ENCODE results near the gene ABCC5.
"Not testable (repeated sequence)": the region's sequence is repeated elsewhere in the genome, so short reads cannot be mapped to it uniquely, and the experiment has no call there.

The ABCC5 gene

DNA sequence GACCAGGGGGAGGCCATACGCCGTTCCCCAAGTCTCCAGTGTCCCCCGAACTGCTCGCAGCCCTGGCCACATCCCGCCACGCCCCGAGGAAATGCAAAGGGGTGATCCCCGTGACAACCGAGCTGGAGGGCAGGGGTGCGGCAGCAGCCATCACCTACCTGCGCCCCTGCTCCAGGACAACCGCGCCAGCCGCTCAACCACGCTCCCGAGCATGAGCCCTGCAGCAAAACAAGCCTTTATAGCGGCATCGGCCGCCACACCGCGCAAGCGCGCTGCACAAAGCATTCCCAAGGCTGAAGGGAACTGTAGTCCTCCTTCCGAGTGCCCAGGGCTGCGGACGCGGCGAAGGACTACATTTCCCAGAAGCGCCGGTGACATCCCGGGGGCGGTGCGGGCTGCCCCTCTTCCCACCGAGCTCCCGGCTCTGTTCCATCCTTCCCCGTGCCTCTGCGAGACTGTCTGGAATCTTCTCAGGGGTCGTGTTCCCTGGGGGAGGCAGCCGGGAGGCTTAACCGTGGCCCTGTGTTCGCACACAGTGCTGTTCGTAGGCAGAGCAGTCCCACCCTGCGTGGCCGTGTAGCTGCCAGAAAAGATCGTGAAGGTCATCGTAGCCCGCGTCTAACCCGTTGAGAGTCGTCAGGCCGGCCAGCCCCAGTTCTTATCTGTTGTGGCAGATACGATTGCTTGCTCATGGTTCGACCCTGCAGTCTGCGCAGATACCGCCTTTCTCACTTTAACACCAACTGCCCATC, at the start of gene ABCC5:
Gene ABCC5 (minus strand): TSS at position 213 of the 752 bp plus-strand sequence. CDS start 3,492 bp downstream, outside the sequence.
- DNase-seq: peak; percentile 89 to 92

GRCh38 chr3:184066211-184066610, 48.5 kb upstream of the ABCC5 start:
- DNase-seq: no peak

GRCh38 chr3:184062637-184063036, 45.0 kb upstream of the ABCC5 start:
- DNase-seq: no peak

GRCh38 chr3:184059424-184059823, 41.7 kb upstream of the ABCC5 start:
- DNase-seq: no peak

DNA sequence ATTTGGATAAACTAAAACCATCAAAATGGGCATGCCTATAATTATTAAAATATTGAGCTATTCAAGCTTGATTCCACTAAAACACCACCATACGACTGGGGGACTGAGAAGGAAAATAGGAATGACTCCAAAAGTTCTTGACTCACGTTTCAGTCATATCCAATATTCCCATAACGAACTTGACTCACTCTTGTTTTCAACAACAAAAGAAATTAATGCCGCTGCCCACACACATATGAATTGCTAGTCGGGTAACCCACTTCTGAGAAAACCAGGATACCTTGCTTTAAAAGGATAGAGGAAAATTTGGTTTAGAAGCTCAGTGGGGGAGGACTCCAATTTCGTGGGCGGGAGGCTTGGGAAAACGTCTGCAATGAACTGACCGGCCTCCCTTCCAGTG, 40.3 kb upstream of the ABCC5 start:
- DNase-seq: no peak

GRCh38 chr3:184052767-184053166, 35.1 kb upstream of the ABCC5 start, which contains the start of gene HTR3C:
HTR3C (plus strand) TSS chr3:184053047; CDS start chr3:184053081, 34 bp downstream.
- no peak for DNase-seq

GRCh38 chr3:184050217-184050847, 32.6 kb upstream of the ABCC5 start:
- DNase-seq: peak in 1 of 2 experiments; percentile 16

DNA sequence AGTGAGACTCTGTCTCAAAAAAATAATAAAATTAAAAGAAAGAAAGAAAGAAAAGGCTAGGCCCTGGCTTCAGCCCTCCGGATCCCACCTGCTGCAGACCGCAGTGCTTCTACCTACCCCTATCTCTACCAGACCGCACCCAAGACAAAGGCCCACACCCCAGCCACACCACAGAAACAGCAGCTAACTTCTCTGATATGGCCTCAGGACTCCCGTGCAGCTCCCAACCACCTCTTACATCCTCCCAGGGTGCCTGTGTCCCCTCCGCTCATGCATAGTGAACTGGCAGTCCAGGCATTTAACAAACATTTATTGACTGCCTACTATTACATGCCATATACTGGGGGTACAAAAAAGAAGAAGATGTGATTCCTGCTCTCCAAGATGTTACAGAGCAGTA, 28.3 kb upstream of the ABCC5 start:
- no peak for DNase-seq

- no peak for DNase-seq
These were observed 24.9 kb upstream of the ABCC5 start for GRCh38 chr3:184042617-184043016.

DNA sequence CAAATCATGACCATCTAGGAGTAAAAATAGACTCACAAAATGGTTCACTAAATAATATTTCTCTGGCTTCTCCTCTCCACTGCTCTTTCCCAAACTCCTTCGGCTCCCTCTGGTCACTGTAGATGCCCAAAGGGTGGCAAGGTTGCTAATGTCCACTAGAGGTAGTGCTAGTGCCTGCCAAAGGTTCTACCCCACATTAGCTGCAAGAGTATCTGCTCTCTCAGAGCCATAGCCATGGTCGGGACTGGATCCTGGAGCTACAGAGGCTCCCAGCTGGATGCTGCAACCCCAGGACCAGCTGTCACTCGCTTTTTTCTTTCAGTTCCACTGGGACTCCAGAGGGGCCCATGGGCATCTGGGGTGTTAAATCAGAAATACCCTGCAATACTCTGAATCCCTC, 22.3 kb upstream of the ABCC5 start:
- DNase-seq: peak; percentile 48 to 51

DNA sequence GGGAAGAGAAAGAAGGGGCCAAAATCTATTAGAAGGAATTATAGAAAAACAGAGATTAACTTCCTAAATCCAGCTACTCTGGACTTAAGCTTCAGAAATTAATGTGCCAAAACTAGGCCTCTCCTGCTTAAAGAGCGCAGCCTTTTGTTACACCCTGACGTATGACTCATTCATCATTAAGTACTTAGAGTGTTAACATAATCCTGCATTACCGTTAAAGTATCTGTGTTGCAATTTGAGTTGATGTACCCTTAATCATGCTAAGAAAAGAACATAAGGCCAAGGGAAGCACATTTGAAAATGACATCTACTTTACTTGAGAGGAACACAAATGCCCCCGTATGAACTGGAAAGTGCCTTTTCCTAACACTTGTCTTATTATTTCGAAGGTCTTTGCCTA, 21.7 kb upstream of the ABCC5 start:
- DNase-seq: no peak

GRCh38 chr3:184038307-184038706, 20.6 kb upstream of the ABCC5 start:
- not testable (repeated sequence) for DNase-seq

DNA sequence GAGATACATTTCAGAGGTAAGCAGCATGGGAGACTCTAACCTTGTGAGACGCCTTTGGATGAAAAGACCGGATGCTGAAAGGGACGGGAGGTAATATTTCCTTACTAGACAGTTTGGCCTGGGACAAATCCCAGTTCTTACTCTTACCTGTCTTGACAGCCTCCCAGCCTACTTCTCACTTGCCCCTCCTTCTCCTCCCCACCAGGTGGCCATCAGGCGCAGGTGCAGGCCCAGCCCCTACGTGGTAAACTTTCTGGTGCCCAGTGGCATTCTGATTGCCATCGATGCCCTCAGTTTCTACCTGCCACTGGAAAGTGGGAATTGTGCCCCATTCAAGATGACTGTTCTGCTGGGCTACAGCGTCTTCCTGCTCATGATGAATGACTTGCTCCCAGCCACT, 20.1 kb upstream of the ABCC5 start:
- DNase-seq: no peak

- no peak for DNase-seq
These were observed 13.6 kb upstream of the ABCC5 start, which contains the start of gene HTR3D for GRCh38 chr3:184031187-184031792. HTR3D (plus strand) TSS chr3:184031742; CDS start chr3:184031742, 0 bp downstream.

DNA sequence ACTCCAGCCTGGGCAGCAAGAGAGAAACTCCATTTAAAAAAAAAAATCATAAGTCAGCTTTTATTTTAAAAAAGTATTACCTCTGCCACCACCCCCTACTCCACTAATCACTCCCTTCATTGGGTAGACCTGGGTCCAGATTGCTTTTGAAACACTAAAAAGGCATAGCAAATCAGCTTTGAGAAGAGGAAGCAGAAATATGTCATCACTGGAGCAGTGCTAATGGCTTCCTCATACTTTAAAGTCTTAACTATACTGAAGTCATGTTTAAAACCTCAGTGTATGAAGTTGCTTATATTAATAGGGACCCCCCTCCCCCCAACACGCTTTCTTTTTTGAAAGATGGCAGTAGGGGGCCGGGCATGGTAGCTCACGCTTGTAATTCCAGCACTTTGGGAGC, 12.9 kb upstream of the ABCC5 start:
- peak; percentile 32 to 43 for DNase-seq

- no peak for DNase-seq
These were observed 11.8 kb upstream of the ABCC5 start for GRCh38 chr3:184029443-184029842.

DNA sequence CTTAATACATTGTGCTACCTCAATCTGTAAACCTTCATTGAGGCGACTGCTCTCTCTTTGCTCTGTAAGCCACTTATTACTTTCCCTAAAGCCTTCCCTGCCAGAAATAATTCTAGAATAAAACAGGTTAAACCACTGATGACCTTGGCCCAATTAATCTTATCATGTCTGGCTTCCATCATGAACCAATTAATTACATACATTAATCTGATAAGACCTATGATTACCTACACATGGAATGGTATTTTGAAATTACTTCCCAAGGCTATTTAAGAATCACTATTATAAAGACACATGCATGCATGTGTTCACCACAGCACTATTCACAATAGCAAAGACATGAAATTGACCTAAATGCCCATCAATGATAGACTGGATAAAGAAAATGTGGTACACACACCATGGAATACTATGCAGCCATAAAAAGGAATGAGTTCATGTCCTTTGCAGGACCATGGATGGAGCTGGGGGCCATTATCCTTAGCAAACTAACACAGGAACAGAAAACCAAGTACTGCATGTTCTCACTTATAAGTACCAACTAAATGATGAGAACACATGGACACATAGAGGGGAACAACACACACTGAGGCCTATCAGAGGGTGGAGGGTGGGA, 10.7 kb upstream of the ABCC5 start:
- DNase-seq: not testable (repeated sequence)

DNA sequence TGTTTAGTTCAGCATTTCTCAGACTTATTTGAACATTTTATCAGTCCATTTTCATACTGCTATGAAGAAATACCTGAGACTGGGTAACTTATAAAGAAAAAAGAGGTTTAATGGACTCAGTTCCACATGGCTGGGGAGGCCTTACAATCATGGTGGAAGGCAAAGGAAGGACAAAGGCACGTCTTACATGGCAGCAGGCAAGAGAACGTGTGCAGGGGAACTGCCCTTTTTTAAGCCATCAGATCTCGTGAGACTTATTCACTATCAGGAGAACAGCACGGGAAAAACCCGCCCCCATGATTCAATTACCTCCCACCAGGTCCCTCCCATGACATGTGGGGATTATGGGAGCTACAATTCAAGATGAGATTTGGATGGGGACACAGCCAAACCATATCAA, 7.6 kb upstream of the ABCC5 start:
- DNase-seq: not testable (repeated sequence)

DNA sequence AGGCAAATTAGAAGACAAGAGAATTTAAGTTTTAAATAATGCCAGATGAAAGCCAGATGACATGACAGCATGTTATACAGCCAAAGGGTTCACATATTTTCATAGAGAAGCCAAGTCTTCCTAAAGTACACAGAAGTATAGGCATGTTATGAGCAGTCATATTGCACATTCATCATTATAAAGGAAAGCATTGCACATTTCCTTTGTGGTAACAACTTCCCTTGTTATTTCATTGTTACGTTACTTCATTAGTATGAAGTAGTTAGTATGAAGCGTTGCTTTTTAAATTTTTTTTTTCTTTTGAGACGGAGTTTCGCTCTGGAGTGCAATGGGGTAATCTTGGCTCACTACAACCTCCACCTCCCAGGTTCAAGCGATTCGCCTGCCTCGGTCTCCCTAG, 4.6 kb upstream of the ABCC5 start:
- DNase-seq: peak; percentile 97 to 99

GRCh38 chr3:184018424-184018973, 815 bp upstream of the ABCC5 start:
- no peak for DNase-seq

DNA sequence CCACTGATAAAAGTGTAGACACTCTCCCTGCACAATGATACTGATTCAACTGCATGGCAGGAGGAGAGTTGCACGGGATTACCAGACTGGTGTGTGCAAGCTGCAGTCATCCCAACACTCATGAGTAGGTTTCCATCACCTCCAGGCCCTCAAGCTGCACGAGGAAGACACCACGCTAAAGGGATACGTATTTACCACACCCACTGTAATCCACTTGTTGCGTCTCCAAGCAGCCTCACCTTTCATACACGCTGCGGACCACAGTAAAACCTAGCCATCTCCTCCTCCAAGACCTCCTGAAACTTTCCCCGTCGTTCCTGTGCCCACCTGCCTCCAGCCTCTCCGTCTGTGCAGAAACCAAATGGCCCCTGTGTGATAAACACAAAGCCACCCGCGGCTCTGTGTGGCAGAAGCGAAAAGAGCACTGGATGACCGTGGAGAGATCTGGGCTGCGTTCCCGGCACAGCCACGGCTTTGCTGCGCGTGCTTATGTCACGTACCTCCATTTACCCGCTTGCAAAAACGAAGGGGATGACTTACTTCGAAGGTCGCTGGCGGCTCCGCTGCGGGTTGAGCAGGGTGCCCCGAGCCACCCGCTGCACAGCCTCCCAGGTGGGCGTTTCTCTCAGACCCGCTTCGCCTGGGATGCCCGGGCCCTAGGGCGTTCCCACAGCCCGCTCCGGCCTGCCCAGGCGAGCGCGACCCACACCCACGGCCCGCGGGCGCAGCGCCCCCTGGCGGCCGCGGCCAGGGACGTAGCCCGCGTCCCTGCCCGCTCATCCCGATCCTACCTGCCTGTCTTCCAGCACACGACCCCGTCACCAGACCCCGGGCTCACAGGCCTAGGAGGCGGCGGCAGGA, 643 bp downstream of the ABCC5 start:
- peak; percentile 45 to 65 for DNase-seq

- DNase-seq: peak in 1 of 2 experiments; percentile 11
These were observed 1.5 kb downstream of the ABCC5 start for GRCh38 chr3:184016169-184016570.
